ENCODE results near the gene LAMTOR2.
A peak's percentile ranks its signal among the peaks of the same experiment; 100 is the strongest.
"Not testable (repeated sequence)": the region's sequence is repeated elsewhere in the genome, so short reads cannot be mapped to it uniquely, and the experiment has no call there.

The LAMTOR2 gene

DNA sequence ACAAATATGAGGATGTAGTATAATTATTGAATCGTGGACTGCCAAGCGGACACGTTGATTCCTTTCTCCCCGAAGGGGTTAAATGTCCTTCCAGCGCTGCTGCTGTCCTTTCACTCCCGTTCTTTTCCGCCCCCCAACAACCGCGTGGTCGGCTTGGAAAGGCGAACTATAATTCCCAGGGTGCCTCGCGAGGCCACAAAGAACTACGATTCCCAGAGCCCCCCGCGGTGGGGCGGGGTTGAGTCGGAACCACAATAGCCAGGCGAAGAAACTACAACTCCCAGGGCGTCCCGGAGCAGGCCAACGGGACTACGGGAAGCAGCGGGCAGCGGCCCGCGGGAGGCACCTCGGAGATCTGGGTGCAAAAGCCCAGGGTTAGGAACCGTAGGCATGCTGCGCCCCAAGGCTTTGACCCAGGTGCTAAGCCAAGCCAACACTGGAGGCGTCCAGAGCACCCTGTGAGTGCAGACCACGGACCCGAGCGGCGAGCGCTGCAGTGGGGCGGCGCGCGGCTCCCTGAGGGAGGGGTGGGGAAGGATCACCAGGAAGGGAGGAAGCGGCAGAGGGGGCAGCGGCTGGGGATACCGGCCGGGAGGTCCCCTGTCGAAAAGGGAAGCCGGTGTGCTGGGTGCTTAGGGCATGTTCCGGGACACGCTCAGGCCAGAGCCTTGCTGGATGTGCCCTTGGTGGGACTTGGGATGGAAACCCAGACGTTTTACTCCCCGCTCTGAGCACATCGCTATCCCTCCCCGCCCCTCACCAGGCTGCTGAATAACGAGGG is at the start of gene LAMTOR2:
LAMTOR2 (plus strand) TSS at position 283 of the 781 bp plus-strand sequence; CDS start at position 391, 108 bp downstream.
- DNase-seq: peak; percentile 97

DNA sequence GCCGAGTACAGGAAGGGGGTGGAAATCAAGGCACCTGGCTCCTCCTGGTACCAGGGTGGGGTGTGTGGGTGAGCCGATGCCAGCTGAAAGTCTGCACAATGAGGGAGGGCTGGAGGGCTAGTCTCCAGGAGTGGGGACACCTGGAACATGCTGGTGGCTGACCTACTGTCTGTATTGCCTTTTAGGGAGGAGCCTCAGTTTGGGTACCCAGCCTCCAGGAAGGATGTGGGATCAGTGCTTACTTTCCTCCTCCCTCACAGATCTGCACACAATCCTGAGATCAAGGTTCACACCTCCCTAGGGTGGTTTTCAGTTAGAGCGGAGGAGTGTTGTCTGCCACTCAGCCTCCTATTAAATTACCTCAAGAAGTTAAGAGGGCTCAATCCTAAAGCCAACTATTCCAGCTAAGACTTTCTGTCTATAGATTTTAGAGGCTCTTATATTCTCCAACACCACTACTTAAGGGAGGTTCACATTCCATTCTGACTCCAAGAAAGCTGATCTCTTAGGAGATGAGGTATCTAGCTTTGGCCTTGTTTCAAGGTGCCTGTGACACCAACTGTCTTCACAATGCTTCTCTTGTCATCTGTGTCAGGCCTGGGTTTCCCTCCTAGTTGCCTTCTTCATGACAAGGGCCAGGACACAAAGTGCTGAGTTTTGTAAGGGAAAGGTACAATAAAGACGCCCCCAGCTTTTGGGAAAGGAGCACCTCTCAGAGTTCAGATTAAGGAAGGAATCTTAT is 49.6 kb upstream of the LAMTOR2 start:
- peak; percentile 16 for DNase-seq

DNA sequence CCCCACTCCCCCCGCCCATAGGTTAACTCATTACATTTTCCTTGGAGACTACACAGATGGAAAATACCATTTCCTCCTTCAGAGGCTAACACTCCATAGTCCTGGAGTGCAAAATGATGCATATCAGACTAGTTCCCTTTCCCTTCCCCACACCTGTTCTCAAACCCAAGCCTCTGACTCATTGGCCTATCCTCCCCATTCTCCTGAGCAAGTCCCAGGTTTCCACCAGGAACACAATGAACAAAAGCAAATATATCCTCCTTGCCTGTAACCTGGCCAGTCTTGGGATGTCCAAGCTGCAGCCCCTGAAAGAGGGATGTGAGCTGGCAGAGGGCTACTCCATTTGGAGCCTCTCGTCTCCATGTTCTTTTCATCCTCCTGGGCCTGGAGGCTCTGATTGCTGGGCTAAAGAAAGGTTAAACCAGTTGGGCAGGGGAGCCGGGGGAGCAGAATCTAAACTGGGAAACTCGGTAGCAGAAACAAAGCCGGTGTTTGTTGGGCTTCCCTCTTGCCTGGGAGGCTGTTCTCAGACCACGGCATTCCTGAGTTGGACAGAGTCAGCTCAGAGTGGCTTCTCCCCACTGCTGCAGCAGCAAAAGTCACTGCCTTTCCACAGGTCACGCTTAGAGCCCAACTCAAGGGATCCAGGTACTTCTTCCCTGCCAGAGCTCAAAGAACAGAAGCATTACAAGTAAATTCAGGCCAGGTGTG is 47.8 kb upstream of the LAMTOR2 start:
- no peak for DNase-seq

DNA sequence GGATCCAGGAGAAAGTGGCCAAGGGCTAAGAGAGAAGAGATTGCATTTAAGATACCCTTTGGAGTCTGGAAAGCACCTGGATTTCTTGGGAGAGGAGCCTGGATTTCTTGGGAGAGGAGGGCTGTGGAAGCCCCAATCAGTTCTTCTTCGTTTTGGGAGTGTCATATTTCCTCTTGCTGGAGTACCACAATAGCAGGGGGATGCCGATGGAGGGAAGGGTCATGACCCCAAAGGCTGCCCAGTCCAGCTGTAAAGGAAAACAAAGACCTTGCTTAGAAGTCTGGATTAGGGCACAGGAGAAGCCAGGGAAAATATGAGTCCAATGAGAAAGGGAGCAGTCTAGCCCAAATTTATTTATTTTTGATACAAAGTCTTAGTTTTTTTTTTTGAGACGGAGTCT is 45.2 kb upstream of the LAMTOR2 start:
- no peak for DNase-seq

DNA sequence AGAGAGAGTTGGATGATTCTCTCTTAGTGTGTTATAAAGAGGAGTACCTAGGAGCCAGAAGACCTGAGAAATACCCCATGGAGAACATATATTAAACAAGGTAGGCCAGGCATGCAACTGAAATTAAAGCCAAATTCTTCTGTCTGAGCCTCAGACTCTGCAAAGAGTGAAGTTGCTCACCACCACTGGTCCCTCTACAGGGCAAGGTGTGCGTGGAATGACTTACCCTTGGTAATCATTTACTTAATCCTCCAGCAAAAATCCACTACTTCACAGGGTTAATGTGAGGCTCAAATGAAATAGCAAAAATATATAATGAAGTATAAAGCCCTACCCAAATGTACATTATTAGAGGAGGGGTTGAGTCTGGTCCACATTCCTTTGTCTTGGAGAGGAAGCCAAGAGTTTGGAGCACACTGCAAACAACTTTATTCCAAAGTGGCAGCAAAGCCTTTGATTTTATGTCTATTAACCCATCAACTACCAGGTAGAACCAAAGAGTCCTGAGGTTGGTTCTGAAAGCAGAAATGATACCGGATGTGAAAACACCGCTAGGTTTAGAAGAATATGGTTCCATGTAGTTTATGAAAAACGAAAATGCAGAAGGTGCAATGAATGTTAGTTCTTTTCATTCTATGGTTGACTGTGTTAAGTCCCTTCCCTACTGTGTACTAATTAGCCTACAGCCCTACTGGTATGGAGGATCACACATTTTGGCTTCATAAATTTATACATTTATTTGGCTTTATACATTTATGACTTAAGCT is 42.3 kb upstream of the LAMTOR2 start:
- DNase-seq: no peak

DNA sequence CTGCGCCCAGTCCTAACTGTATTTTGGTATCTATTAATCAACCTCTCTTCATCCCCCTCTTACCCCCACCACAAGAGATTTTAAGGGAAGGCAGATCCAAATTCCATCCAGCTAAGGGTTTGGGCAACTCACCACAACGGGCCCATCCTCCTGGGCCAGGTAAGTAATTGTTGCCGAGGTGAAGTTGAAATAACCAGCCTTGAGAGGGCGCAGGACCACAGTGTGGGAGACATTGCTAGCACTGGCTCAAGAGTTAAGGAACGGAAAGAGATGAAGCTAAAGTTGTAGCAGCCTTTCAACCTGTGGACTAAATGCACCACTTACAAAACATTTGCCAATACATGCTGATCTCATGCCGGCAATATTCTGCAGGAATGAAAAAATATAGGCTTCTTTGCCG is 39.8 kb upstream of the LAMTOR2 start:
- no peak for DNase-seq

DNA sequence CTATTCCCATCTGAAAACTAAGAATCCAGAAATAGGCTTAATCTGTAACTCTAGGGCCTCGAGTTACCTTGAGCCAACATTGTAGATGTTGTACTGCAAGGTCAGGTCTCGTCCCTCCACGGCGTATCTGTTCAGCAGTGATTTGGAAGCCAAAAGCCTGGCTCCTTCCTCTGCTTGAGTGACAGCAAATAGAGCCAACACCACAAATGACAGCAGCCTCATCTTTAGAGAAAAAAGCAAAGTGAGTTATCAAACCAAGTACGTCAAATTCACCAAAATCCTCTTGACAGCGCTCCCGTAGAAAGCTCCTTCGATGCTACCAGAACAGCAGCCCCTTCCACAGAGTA is 34.7 kb upstream of the LAMTOR2 start:
- no peak for DNase-seq

DNA sequence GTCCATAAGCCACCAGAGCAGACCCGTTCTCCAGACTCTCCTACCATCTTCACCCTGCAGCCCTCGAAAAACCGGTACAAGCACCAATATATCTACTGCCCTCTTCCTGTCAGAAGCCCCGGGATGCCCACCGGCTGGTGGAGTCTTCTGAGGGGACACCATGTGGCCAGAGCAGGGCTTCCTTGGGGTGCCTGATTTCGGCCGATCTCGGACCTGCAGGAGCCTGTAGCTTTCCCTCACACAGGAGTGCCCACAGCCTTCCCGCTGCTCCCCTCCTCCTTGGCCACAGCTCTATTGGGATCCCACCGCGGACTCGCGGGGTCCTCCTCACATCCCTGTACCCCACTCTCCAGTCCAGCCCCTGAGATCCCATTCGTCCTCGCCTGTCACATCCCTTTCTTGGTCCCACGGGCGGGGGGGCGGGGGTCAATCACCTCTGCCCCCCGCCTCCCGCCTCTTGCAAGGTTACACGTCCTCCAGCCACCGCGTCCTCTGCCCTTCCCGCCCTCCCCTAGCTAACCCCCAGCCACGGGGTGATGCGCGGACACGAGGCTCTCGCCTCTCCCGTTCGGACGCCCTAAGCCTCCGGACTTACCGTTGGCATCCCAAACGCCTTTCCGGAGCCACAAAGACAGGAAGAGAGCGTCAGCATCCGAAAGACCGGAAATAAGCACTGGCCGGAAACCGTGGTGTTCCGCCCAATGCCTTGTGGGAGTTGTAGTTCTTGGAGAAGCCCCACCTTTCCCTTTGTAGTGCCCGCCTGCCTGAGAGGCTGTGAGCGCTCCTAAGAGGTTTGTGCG is 34.1 kb upstream of the LAMTOR2 start, which contains the start of gene SSR2:
SSR2 (minus strand) TSS at position 659 of the 800 bp plus-strand sequence. CDS start 784 bp downstream, outside the sequence.
- peak; percentile 88 for DNase-seq

DNA sequence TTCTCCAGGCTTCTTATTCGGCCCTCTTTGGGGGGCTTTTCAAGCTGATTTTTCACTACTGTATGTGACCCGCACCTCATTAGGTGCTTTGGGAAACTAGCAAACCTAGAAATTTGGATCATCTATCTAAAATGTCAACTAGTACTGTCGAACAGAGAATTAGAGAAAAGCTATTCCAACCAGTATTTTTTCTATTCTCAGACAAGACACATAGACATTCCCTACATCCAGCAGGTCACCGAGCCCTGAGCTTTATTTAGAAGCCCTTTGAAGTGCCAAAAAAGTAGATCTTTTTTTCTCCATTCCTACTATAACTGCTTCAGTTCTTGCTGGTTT is 33.5 kb upstream of the LAMTOR2 start:
- no peak for DNase-seq

DNA sequence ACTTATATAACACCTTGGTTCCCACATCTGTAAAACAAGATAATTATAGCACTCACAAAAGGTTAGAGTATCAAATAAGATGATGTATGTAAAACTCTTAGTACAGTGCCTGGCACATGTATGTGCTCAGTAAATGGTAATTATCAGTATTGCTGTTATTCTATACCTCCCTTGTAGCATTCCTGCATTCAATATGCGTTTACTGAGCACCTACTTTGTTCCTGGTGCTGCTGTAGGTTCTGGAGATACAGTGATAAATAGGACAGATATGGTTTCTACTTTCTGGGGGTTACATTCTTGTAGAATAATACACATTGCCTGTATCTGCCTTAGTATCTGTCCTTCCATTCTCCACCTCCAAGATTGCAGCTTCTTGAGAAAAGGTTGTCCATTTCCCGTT is 32.6 kb upstream of the LAMTOR2 start:
- no peak for DNase-seq

DNA sequence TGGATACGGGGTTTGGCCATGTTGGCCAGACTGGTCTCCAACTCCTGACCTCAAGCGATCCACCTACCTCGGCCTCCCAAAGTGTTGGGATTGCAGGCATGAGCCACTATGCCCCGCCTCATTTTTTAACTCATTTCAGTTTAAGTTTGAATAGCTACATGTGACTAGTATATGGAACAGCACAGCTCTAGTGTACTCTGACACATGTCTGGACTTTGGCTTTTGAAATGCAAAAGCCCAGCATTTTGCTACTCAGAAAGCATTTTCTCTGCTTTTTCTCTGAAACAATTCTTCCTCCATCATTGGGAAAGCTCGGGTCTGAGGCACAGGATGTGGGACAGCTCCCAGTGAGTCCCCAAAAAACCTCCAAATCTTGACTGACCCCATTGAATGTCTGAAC is 29.8 kb upstream of the LAMTOR2 start:
- no peak for DNase-seq

DNA sequence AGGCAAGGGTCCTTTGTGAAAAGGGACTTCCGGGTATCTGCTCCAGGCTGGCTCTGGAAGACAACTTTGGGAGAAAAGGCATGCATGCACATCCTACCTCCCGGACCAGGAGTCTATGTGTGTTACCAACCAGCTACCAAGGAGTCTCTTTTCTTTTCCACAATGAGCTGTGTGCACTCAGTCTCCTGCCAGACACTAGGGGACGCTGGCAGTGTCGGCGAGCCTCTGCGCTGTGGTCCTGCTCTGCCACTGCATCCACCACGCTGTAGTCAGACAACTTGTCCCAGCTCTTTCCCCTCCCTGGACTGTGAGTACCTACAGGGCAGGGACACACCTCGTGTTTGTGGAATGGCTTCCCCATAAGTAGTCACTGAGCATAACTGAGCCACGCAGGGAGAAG is 28.7 kb upstream of the LAMTOR2 start:
- DNase-seq: peak; percentile 18

DNA sequence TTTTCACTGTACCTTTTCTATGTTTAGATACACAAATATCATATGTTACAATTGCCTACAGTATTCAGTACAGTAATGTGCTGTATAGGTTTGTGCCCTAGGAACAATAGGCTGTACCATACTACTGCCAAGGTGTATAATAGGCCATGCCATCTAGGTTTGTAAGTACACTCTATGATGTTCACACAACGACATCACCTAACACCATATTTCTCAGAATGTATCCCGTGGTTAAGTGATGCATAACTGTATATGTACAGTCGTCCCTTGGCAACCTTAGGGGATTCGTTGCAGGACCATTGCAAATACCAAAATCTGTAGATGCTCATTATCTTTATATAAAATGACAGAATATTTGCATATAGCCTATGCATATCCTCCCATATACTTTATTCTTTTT is 28.0 kb upstream of the LAMTOR2 start:
- DNase-seq: no peak

DNA sequence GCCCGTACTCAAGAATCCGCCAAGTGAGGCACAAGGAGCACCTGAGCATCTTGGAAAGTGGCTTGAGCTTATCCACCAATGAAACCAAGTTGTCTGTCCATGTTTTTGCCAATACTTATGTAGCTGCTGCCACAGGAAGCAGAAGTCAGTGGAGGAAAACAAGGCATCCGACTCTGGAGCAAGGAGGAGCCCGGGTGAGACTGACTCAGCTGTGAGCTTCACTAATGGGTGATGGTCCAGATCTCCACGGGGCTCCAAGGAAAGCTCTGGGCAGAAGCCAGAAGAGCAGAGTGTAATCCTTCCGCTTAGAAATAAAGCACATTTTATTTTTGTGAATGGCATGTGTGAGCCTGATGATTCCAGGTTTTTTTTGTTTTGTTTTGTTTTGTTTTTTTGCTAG is 21.6 kb upstream of the LAMTOR2 start:
- DNase-seq: no peak

DNA sequence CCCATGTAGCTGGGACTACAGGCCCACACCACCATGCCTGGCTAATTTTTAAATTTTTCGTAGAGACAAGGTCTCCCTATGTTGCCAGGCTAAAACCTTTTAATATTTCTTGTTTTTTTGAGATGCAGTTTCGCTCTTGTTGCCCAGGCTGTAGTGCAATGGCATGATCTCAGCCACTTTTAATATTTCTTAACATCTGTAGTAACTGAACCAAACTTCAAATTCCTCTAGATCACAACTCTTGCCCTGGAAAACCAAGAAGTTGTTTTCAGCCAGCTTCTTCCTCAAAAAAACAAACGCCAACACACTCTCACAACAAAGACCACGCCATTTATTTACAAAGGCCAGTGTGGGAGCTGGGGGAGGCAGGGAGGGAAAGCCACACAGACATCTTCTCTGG is 19.6 kb upstream of the LAMTOR2 start:
- not testable (repeated sequence) for DNase-seq

DNA sequence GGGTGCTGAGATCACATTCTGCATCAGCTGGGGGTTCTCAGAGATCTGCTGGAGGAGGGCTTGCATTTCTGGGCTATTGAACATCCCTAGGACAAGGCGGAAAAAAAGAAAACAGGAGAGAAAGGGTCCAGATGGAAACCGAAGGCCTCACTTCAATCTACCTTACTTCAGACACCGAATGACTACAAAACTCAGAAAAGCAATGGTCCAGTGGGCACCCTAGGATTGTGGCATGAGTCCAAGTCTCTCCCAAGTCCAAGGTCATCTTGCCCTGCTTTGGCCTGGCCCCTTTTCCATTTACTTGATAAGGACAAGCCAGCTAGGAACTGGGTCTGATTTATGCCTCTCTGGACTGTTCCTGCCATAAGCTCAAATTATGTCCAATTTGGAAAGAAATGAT is 11.8 kb upstream of the LAMTOR2 start:
- no peak for DNase-seq

DNA sequence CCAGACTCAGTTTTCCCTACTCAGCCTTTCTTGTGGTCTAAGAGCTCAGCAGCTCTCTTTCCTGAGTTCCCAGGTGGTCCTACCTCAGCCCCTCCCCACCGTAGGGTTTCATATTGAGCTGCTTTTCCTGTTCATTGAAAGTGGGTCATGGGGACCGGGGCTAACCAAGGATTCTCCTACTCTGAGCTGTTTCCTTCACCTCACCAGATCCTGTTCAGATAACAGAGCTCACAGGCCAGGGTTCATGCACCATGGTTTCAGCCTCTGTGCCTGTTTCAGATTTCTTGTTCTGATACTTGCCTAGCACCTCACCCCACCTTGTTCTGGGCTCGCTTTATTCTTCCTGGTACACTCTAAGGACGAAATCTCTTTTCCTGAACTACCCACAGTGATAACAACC is 9.5 kb upstream of the LAMTOR2 start:
- DNase-seq: no peak

DNA sequence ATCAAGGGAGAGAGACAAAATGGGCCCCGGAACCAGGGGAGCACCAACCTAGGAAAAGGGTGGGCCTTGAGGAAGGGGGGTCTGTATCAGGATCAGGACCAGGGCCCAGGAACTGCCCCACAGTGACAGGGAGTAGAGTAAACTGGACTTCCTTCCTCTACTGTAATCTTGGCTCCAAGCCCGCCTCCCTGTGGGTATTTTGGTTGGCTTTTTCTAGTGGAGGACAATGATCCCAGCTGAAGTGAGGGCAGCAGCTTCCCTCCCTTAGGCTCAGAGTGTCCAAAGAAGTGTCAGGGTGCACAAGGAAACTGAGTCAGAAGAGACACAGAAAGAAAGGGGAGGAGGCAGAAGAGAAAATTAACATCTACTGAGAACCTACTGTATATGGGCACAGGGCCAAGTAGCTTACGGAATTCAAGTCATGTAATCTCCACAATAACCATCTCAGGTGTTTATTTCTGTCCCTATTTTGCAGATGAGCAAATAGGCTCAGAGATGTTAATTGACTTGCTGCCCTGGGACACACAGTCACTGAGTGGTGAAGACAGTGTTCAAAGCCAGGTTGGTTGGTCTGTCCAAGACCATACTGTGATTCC is 5.8 kb upstream of the LAMTOR2 start:
- no peak for DNase-seq

DNA sequence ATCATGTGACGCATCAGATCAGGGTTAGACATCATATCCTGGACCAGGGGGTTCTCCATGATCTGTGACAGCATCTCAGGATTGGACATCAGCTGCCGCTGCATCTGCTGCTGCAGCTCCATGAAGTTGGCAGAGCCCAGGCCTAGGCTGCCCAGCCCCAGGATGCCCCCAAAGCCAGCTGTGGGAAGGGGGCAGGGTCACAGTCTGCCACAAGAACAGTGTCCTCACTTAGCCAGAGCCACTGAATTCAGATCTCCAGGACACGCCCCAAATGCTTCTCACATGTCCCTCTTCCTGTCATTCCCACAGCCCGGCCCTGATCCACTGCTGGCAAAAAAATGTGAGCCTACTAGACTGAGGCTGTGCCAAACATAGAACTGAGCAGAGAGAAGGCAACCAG is 4.2 kb upstream of the LAMTOR2 start:
- DNase-seq: no peak

DNA sequence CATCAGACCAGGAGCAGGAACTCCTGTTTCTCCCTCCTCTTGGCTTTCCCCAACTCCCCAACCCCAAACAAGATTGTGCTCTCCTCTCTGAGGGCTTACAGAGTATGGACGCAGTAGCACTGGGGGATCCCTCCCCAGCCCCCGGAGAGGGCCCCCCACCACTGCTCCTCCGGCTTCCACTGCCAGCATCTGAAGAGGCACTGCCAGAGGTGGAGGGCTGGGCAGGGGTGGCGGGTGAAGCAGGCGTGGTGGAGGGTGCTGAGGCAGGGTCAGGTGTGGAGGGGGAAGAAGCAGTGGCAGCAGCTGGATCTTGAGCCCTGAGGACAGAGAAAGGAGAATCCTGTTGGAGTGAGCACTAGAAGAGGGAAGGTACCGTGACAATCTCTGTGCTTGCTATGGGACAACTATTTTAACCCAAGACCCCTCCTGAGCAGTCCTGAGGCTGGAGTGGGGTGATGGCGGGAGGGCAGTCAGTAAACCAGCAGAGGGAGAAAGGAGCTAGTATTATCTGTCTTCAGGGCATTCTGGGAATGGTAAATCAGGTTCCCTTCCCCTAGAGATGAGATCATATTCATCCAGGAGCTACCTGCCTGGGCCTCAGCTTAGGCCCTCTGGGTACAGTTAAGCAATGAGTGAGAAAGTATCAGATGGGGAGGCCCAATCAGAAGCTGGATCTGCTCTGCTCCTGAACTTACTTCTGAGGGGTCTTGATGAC is 3.4 kb upstream of the LAMTOR2 start:
- no peak for DNase-seq
